IgD-negative memory B cell (primary cell): ENCODE results near the gene PPIA. TPM values are rescaled to one million over a fixed set of nuclear protein-coding genes. Genes with fewer than 3 reads are reported as not detected.
"Not testable (repeated sequence)": the region's sequence is repeated elsewhere in the genome, so short reads cannot be mapped to it uniquely, and the experiment has no call there.

Experiments used
- H3K27ac Mint-ChIP-seq, 3 donors: one replicate each; pipeline ENCODE4 v1.8.0; 2020 to 2022; ENCODE audit warnings: mild to moderate bottlenecking in 3 of 3, mixed read lengths in 3 of 3, moderate library complexity in 1 of 3
- H3K27me3 Mint-ChIP-seq: one replicate; pipeline ENCODE4 v1.8.0; 2021; ENCODE audit warnings: mixed read lengths
- H3K36me3 Mint-ChIP-seq: one replicate; pipeline ENCODE4 v1.8.0; 2020; ENCODE audit warnings: mild to moderate bottlenecking, mixed read lengths
- H3K4me1 Mint-ChIP-seq, 3 donors: one replicate each; pipeline ENCODE4 v1.8.0; 2020 to 2022; ENCODE audit warnings: mixed read lengths in 3 of 3, mild to moderate bottlenecking in 1 of 3
- H3K4me3 Mint-ChIP-seq, 4 donors: one replicate each; pipeline ENCODE4 v1.8.0; 2020 to 2022; ENCODE audit warnings: mild to moderate bottlenecking in 4 of 4, mixed read lengths in 4 of 4, moderate library complexity in 3 of 4
- H3K9me3 Mint-ChIP-seq, 3 donors: one replicate each; pipeline ENCODE4 v1.8.0; 2020 to 2021; ENCODE audit warnings: mixed read lengths in 3 of 3, mild to moderate bottlenecking in 1 of 3
- polyA plus RNA-seq: library from polyadenylated mRNA; unstranded; fragments of 300-500 nt; fragmentation: Illumina TruSeq; gene quantifications from one replicate; pipeline ENCODE4 v1.2.3, GENCODE V29; 2021

Gene PPIA
- polyA plus RNA-seq, 1 donor from 2014 or later = 4,265 TPM

DNA sequence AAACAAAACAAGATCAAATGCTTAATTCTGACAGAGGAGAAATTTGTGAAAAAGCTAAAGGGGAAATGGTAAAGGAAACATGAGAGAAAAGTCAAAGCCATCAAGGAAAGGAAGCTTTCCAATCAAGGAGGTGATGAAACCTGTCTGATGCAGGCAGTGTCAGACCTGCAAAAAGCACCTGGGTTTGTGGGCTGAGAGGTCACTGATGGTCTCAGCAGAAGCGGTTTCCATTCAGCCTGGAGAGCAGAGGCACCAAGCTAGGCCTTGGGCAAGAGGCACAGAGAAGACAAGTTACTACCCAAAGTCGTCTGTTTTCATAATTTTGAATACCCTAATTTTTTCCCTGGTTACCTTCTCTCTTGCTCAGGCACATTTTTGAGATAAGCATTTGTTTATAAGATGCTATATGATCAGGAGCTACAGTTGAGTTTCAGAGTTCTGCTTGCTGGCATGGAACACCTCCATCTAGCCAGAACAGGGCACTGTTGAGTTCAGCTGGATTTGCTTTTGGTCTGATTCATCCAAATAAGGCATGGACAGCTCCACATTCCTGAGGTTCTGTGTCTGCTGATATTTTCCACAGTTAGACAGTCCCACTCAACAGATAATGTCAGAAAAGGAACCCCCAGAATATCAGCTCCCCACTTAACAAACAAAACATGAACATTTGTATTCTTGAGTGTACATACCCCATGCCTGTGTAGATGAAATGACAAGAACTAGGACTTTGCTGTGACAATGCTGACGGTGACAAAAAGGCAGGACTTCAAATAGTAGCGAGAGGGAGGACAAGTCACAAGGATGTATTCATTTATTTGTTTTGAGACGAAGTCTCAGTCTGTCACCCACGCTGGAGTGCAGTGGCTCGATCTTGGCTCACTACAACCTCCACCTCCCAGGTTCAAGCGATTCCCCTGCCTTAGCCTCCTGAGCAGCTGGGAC, 4.9 kb upstream of the PPIA start:
- Mint-ChIP-seq H3K9me3 (no peaks in the 10 kb centered on the region), H3K27me3 (no peaks in the 10 kb centered on the region), H3K36me3 (no peaks in the 10 kb centered on the region), H3K4me3 (peak overlapping the region in 1 of 4 donors; percentile 16), H3K4me1 (peaks cover 5 to 10% (median 8%) of the 10 kb centered on the region in 3 donors), H3K27ac (peak overlapping the region; percentile 8 to 88 (median 78))

DNA sequence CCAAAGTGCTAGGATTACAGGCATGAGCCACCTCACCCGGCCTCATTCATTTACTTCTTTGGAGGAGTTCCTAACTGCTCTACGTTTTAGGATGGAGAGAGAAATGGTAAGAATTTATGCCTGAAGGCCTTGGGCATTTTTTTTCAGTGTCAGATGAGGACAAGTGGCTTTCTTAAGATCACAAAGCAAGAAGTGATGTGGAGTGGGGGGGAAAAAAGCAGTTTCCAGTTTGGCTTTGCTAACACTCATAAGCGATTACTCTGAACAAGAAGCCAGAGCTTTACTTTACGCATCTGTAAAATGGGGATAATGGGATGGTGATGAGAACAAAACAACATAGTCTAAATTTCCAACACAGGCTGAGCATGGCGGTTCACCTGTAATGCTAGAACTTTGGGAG, 2.6 kb upstream of the PPIA start:
- Mint-ChIP-seq H3K9me3 (no peaks in the 10 kb centered on the region), H3K27ac (peak overlapping the region in 1 of 3 donors; percentile 91), H3K4me1 (peaks cover 12 to 20% (median 16%) of the 10 kb centered on the region in 3 donors), H3K27me3 (no peaks in the 10 kb centered on the region), H3K36me3 (no peaks in the 10 kb centered on the region), H3K4me3 (peak overlapping the region in 2 of 4 donors; percentile 41 to 73)

DNA sequence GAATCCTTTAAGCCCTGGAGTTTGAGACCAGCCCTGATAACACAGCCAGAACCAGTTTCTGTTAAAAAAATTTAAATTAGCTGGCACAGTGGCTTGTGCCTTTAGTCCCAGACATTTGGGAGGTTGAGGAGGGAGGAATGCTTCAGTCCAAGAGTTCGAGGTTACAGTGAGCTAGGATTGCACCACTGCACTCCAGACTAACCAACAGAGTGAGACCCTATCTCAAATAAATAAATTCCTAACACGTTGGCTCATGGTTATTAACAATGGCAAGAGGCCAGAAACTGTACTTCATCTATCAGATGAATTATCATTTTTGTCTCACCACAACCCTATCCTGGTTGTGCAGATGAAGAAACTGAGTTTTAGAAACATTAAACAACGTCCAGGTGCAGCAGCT, 2.1 kb upstream of the PPIA start:
- Mint-ChIP-seq H3K27ac (peak overlapping the region in 1 of 3 donors; percentile 91), H3K9me3 (no peaks in the 10 kb centered on the region), H3K4me3 (peak overlapping the region in 3 of 4 donors; percentile 4 to 73 (median 28)), H3K36me3 (no peaks in the 10 kb centered on the region), H3K4me1 (peaks cover 12 to 21% (median 16%) of the 10 kb centered on the region in 3 donors), H3K27me3 (no peaks in the 10 kb centered on the region)

DNA sequence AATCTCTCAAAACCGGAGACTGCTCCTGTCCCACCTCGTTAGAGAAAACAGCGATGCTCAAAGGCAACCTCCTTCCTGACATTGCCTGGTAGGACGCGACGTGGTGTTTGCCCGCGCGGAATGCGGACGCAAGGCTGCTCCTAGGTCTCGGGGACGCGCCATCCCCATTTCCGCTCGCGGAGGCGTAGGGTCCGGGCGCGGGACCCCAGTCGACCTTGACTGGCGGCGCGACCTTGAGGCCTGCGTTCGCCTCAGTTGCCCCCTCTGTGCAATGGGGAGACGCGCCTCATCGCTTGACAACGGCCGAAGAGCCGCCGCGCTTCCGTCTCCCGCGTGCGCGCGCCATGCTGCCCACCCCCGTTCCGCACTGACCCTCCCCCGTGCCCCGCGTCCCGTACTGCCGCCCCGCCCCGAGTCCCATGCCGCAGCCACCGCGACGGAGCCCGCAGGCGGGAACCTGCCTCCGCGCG, 412 bp upstream of the PPIA start:
- Mint-ChIP-seq H3K9me3 (no peaks in the 10 kb centered on the region), H3K36me3 (no peaks in the 10 kb centered on the region), H3K4me3 (peak overlapping the region; percentile 94 to 98 (median 96)), H3K27me3 (no peaks in the 10 kb centered on the region), H3K4me1 (peaks cover 17 to 22% (median 20%) of the 10 kb centered on the region in 3 donors), H3K27ac (peak overlapping the region; percentile 97 to 98 (median 97))

DNA sequence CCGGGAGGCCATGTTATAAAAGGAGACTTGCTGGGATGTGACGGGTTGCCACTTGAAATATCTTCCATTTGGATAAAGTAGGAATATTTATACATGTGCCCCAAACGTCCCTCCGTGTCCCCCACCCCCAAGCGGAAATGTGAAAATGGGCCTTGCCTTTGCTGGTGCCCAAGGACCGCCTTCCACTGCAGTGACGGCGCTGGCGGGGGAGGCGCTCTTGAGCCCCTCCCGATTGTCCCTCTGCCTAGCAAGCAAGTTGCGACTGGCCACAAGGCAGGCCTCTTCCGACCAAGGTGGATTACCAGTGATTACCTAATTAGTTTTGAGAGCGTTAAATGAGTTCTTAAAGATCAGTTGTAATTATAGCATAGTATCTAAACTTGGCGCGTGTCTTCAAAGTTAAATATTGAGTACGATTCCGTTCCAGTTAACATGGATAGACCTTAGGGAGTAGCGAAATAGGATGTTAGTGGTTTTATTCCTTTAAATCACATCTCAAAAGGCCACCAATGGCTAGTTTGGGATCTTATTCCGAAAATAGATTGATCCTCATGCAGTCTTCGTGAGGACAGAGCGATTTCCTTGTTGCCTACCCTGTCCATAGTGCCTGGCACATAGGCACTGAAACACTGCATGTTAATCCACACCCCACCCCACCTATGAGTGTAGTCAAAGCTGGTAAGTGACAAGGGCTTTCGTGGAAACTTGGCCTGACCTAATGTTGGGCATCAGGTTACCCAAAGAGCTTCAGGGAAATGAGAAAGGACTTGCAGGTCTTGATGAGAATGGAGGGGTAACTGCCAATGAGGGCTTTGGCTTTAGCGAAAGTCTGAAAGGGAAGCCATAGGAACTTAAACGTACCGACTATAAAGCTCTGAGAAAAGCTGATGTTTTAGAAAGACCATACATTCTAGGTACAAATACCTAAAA, 1.1 kb downstream of the PPIA start:
- peaks cover 2% of the 10 kb centered on the region for H3K36me3 Mint-ChIP-seq
- H3K4me1 Mint-ChIP-seq = peaks cover 20 to 29% (median 24%) of the 10 kb centered on the region in 3 donors
- H3K27me3 Mint-ChIP-seq = no peaks in the 10 kb centered on the region
- H3K4me3 Mint-ChIP-seq = peak overlapping the region; percentile 94 to 98 (median 96)
- no peaks in the 10 kb centered on the region for H3K9me3 Mint-ChIP-seq
- peak overlapping the region; percentile 97 to 98 (median 97) for H3K27ac Mint-ChIP-seq

DNA sequence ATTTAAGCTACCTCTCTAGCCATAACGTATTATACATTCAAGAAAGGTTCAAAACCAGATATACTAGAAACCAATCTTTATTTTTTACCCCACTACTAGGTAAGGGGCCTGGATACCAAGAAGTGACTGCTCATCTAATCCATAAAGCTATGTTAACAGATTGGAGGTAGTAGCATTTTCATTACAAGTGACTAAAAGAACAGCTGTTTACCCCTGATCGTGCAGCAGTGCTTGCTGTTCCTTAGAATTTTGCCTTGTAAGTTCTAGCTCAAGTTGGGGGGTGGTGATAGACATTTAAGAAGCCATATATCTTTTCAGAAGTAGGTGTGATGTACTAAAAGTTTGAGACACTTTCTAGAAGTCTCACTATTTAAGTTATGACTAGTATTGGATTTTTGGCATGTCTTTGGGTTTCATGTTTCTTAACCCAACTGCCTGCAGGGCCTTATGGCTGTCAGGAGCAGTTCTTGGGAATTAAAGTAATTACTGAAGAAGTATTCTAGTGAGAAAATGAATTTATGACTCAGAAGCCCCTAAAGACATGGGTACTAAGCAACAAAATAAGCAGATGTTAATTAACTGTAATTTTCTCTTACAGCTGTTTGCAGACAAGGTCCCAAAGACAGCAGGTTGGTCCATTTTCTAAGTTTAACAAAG, 2.3 kb downstream of the PPIA start:
- Mint-ChIP-seq H3K9me3 (no peaks in the 10 kb centered on the region), H3K27me3 (no peaks in the 10 kb centered on the region), H3K36me3 (peaks cover 2% of the 10 kb centered on the region), H3K27ac (peak overlapping the region; percentile 97 to 98 (median 97)), H3K4me3 (peak overlapping the region; percentile 94 to 98 (median 96)), H3K4me1 (peaks cover 20 to 29% (median 26%) of the 10 kb centered on the region in 3 donors)

DNA sequence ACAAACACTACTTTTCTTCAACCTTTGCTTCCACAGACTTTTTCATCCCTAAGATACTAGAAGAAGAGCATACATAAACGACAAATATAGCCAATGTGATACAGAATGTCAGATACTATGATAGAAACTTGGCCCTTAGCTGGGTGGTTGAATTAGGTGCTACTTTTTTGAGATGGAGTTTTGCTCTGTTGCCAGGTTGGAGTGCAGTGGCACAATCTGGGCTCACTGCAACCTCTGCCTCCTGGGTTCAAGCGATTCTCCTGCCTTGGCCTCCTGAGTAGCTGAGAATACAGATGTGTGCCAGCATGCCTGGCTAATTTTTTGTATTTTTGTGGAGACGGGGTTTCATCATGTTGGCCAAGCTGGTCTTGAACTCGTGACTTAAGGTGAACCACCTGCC, 3.5 kb downstream of the PPIA start:
- Mint-ChIP-seq H3K4me1 (peaks cover 20 to 29% (median 26%) of the 10 kb centered on the region in 3 donors), H3K36me3 (peaks cover 2% of the 10 kb centered on the region), H3K27me3 (no peaks in the 10 kb centered on the region), H3K9me3 (no peaks in the 10 kb centered on the region), H3K4me3 (no peak overlapping the region), H3K27ac (peak overlapping the region in 2 of 3 donors; percentile 19 to 86)

DNA sequence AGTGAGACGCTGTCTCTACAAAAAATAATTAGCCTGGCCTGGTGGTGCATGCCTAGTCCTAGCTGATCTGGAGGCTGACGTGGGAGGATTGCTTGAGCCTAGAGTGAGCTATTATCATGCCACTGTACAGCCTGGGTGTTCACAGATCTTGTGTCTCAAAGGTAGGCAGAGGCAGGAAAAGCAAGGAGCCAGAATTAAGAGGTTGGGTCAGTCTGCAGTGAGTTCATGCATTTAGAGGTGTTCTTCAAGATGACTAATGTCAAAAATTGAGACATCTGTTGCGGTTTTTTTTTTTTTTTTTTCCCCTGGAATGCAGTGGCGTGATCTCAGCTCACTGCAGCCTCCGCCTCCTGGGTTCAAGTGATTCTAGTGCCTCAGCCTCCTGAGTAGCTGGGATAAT, 5.4 kb downstream of the PPIA start:
- H3K4me1 Mint-ChIP-seq = peaks cover 20 to 24% (median 24%) of the 10 kb centered on the region in 3 donors

DNA sequence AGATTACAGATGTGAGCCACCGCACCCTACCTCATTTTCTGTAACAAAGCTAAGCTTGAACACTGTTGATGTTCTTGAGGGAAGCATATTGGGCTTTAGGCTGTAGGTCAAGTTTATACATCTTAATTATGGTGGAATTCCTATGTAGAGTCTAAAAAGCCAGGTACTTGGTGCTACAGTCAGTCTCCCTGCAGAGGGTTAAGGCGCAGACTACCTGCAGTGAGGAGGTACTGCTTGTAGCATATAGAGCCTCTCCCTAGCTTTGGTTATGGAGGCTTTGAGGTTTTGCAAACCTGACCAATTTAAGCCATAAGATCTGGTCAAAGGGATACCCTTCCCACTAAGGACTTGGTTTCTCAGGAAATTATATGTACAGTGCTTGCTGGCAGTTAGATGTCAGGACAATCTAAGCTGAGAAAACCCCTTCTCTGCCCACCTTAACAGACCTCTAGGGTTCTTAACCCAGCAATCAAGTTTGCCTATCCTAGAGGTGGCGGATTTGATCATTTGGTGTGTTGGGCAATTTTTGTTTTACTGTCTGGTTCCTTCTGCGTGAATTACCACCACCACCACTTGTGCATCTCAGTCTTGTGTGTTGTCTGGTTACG, 6.0 kb downstream of the PPIA start:
- Mint-ChIP-seq H3K36me3 (peaks cover 2% of the 10 kb centered on the region), H3K27ac (peak overlapping the region in 1 of 3 donors; percentile 48), H3K9me3 (no peaks in the 10 kb centered on the region), H3K4me1 (peaks cover 18 to 22% (median 20%) of the 10 kb centered on the region in 3 donors), H3K4me3 (peak overlapping the region in 1 of 4 donors; percentile 86), H3K27me3 (no peaks in the 10 kb centered on the region)

More for the DNA sequence above, 5.4 kb downstream of the PPIA start:
- Mint-ChIP-seq H3K4me3 (peak overlapping the region in 1 of 4 donors; percentile 65), H3K9me3 (no peaks in the 10 kb centered on the region), H3K27me3 (no peaks in the 10 kb centered on the region), H3K36me3 (peaks cover 2% of the 10 kb centered on the region), H3K27ac (peak overlapping the region; percentile 19 to 59 (median 48))

DNA sequence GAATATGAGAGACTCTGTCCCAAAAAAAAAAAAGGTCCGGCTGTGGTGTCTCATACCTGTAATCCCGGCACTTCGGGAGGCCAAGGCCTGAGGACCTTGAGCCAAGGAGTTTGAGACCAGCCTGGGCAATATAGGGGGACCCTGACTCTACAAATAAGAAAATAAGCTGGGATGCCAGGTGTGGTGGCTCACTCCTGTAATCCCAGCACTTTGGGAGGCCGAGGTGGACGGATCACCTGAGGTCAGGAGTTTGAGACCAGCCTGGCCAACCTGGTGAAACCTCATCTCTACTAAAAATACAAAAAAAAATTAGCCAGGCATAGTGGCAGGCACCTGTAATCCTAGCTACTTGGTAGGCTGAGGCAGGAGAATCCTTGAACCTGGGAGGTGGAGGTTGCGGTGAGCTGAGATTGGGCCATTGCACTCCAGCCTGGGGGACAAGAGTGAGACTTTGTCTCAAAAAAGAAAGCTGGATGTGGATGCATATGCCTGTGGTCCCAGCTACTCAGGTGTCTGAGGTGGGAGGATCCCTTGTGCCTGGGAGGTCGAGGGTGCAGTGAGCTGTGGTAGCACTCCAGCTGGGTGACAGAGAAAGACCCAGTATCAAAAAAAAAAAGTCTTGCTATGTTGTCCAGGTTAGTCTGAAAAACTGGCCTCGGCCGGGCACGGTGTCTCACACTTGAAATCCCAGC, 7.5 kb downstream of the PPIA start:
- H3K27ac Mint-ChIP-seq, H3K36me3 Mint-ChIP-seq, H3K4me3 Mint-ChIP-seq, H3K9me3 Mint-ChIP-seq, H3K27me3 Mint-ChIP-seq: not testable (repeated sequence)
- peaks cover 6 to 14% (median 9%) of the 10 kb centered on the region in 3 donors for H3K4me1 Mint-ChIP-seq

DNA sequence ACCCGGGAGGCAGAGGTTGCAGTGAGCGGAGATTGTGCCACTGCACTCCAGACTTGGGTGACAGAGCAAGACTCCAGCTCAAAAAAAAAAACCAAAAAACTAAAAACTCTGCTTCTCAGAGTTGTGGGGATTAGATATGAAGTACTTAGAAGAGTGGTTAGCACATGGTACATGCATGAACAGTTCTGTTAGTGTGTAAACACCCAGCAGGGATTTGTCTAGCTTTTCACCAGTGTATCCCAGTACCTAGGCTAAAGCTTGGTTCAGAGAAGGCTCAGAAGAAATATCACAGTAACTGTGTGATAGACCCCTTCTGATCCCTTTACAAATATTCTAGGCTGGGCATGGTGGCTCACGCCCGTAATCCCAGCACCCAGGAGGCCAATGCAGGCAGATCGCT, 9.5 kb downstream of the PPIA start:
- H3K4me1 Mint-ChIP-seq = peaks cover 2 to 9% (median 8%) of the 10 kb centered on the region in 3 donors

DNA sequence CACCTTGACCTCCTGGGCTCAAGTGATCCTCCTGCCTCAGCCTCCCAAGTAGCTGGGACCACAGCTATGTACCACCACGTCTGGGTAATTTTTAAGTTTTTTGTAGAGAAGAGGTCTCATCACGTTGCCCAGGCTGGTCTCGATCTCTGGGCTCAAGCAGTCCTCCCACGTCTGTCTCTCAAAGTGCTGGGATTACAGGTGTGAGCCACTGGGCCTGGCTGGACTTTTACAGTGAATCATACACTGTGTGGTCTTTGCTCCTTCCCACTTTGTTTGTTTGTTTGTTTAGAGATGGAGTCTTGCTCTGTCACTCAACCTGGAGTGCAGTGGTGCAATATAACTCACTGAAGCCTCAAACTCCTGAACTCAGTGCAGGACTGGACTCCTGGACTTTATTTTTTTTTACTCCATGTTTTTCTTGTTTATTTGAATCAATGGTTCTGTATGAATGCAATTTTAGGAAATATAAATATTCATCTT, 12.5 kb downstream of the PPIA start:
- H3K9me3 Mint-ChIP-seq = no peaks in the 10 kb centered on the region
- no peaks in the 10 kb centered on the region for H3K27me3 Mint-ChIP-seq
- no peak overlapping the region for H3K27ac Mint-ChIP-seq
- peaks cover 0 to 2% (median 0%) of the 10 kb centered on the region in 3 donors for H3K4me1 Mint-ChIP-seq
- peak overlapping the region in 1 of 4 donors; percentile 45 for H3K4me3 Mint-ChIP-seq
- H3K36me3 Mint-ChIP-seq = no peaks in the 10 kb centered on the region

More for the DNA sequence above, 9.5 kb downstream of the PPIA start:
- no peaks in the 10 kb centered on the region for H3K9me3 Mint-ChIP-seq
- H3K4me3 Mint-ChIP-seq = no peak overlapping the region
- H3K36me3 Mint-ChIP-seq = peaks cover 2% of the 10 kb centered on the region
- no peaks in the 10 kb centered on the region for H3K27me3 Mint-ChIP-seq
- peak overlapping the region in 1 of 3 donors; percentile 25 for H3K27ac Mint-ChIP-seq

DNA sequence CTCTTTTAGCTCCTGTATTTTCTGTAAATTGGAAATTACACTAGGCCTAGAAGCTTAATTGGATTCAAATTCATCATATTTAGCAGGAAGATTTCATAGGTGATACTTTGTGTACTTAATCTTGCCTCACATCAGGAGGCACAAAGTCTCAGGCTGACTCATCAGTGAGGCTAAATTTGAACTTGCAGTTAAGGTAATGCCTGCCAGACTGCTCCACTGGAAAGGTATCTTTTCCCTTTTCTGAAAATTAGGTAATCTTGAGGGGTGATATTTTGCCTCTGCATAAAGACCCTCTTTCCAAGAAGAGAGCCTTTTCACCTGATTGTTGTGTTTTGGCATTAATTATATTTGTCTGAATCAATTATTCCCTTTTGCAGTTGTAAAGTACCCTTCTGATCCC, 14.6 kb downstream of the PPIA start:
- H3K27me3 Mint-ChIP-seq = no peaks in the 10 kb centered on the region
- H3K27ac Mint-ChIP-seq = no peak overlapping the region
- H3K9me3 Mint-ChIP-seq = no peaks in the 10 kb centered on the region
- H3K4me1 Mint-ChIP-seq = peaks cover 0 to 4% (median 2%) of the 10 kb centered on the region in 3 donors
- H3K36me3 Mint-ChIP-seq = no peaks in the 10 kb centered on the region
- H3K4me3 Mint-ChIP-seq = no peak overlapping the region
